SK-N-SH (cell line): Measurements from ENCODE around the gene TOR1A. TPM values are rescaled to one million over a fixed set of nuclear protein-coding genes. Genes with fewer than 3 reads are reported as not detected.

Experiments used
- CTCF ChIA-PET: fragments of 300-600, 350-600 bp; formaldehyde crosslinking; extraction: SDS; loops from one replicate; lab custom pipeline; 2021; lab: Yijun Ruan, JAX
- POLR2A ChIA-PET: fragments of 350-600 bp; sonication (Branson Sonifier 250); formaldehyde crosslinking; extraction: SDS; loops from one replicate; lab custom pipeline; 2020; ENCODE audit warnings: antibody characterized with exemption, inconsistent platforms; lab: Yijun Ruan, JAX
- DNase-seq: peaks from one replicate; pipeline ENCODE4 v3.0.0; 2012
- H2AFZ ChIP-seq: fragments of 200-600 bp; sonication (generic); 2 replicates; pipeline ENCODE4 v1.8.1; 2016; ENCODE audit warnings: antibody characterized with exemption, mild to moderate bottlenecking, low read depth
- H3F3A ChIP-seq: fragments of 200-600 bp; sonication (generic); replicated peaks from 2 replicates; pipeline ENCODE3; 2016; ENCODE audit warnings: antibody characterized with exemption, mild to moderate bottlenecking; ENCODE audit not compliant: insufficient read depth
- H3K27ac ChIP-seq, 2 experiments: fragments of 200-500 bp in 1 of 2; fragments of 200-600 bp in 1 of 2; sonication (Bioruptor generic) in 1 of 2; sonication (generic), shearing (Covaris generic) in 1 of 2; 2 replicates each; pipeline versions ENCODE4 v1.5.1 to v1.6.1; 2014 to 2016; ENCODE audit warnings: low read depth in 2 of 2, inconsistent platforms in 1 of 2, low read length in 1 of 2, mild to moderate bottlenecking in 1 of 2, mixed read lengths in 1 of 2
- H3K27me3 ChIP-seq: fragments of 200-600 bp; sonication (generic), shearing (Covaris generic); 2 replicates; pipeline ENCODE4 v1.6.1; 2016; ENCODE audit warnings: mixed run types; ENCODE audit not compliant: insufficient read depth
- H3K36me3 ChIP-seq, 2 experiments: fragments of 200-500 bp in 1 of 2; fragments of 200-600 bp in 1 of 2; sonication (Bioruptor generic) in 1 of 2; sonication (generic) in 1 of 2; replicated peaks in 1 of 2; 2 replicates each; pipeline versions ENCODE3 to v1.5.1; 2014 to 2016; ENCODE audit warnings: low read length in 1 of 2, mild to moderate bottlenecking in 1 of 2; ENCODE audit not compliant: insufficient read depth in 2 of 2, control insufficient read depth in 1 of 2
- H3K4me1 ChIP-seq, 2 experiments: fragments of 200-500 bp in 1 of 2; fragments of 200-600 bp in 1 of 2; sonication (Bioruptor generic) in 1 of 2; sonication (generic), shearing (Covaris generic) in 1 of 2; 2 replicates each; pipeline versions ENCODE4 v1.5.1 to v1.6.1; 2014 to 2016; ENCODE audit warnings: low read depth in 1 of 2, low read length in 1 of 2, mixed run types in 1 of 2; ENCODE audit not compliant: insufficient read depth in 2 of 2, control insufficient read depth in 1 of 2
- H3K4me2 ChIP-seq: fragments of 200-600 bp; sonication (generic), shearing (Covaris generic); 2 replicates; pipeline ENCODE4 v1.6.1; 2017; ENCODE audit warnings: mixed run types
- H3K4me3 ChIP-seq, 2 experiments: fragments of 200-500 bp in 1 of 2; fragments of 200-600 bp in 1 of 2; sonication (Bioruptor generic) in 1 of 2; sonication (generic), shearing (Covaris generic) in 1 of 2; 2 replicates each; pipeline versions ENCODE4 v1.5.1 to v1.8.1; 2014 to 2016; ENCODE audit warnings: low read depth in 2 of 2, inconsistent platforms in 1 of 2, low read length in 1 of 2, mild to moderate bottlenecking in 1 of 2, mixed read lengths in 1 of 2, moderate library complexity in 1 of 2
- H3K79me2 ChIP-seq: fragments of 200-600 bp; sonication (generic); 2 replicates; pipeline ENCODE4 v1.8.1; 2017; ENCODE audit warnings: mild to moderate bottlenecking; ENCODE audit not compliant: insufficient read depth
- H3K9ac ChIP-seq: fragments of 200-600 bp; sonication (generic); 2 replicates; pipeline ENCODE4 v1.6.1; 2017; ENCODE audit warnings: mixed run types
- H3K9me2 ChIP-seq: fragments of 200-600 bp; sonication (generic); 2 replicates; pipeline ENCODE4 v1.6.1; 2017; ENCODE audit warnings: mixed run types
- H3K9me3 ChIP-seq: fragments of 200-600 bp; sonication (generic); 2 replicates; pipeline ENCODE4 v1.6.1; 2017; ENCODE audit warnings: mixed run types, mild to moderate bottlenecking, moderate library complexity
- H4K20me1 ChIP-seq: fragments of 200-600 bp; sonication (generic); 2 replicates; pipeline ENCODE4 v1.6.1; 2017; ENCODE audit warnings: mild to moderate bottlenecking, mixed run types; ENCODE audit not compliant: insufficient read depth
- CHD2 ChIP-seq: fragments of 150-350 bp; IDR thresholded peaks from 2 replicates; pipeline ENCODE4 v1.6.1; 2018; ENCODE audit warnings: low read length; ENCODE audit not compliant: partially characterized antibody
- CTCF ChIP-seq: fragments of 200-600 bp; sonication (generic); IDR thresholded peaks from 2 replicates; pipeline ENCODE4 v1.6.1; 2017; ENCODE audit warnings: antibody characterized with exemption, mild to moderate bottlenecking, moderate library complexity
- EP300 ChIP-seq, 2 experiments: IDR thresholded peaks; 2 replicates each; pipeline versions ENCODE4 v1.4.0 to v1.6.1; 2012; ENCODE audit warnings: borderline replicate concordance in 1 of 2, low read depth in 1 of 2, low read length in 1 of 2
- EZH2phosphoT487 ChIP-seq: fragments of 200-600 bp; sonication (generic); IDR thresholded peaks from 2 replicates; pipeline ENCODE4 v1.6.1; 2017; ENCODE audit warnings: low read depth, mixed run types, mild to moderate bottlenecking, antibody characterized with exemption, moderate library complexity, borderline replicate concordance
- FOSL2 ChIP-seq: IDR thresholded peaks from 2 replicates; pipeline ENCODE4 v1.4.0; 2012; ENCODE audit warnings: low read depth, mild to moderate bottlenecking, moderate library complexity, borderline replicate concordance
- FOXJ3 ChIP-seq: sonication (generic); formaldehyde crosslinking; IDR thresholded peaks from 2 replicates; pipeline ENCODE4 v1.5.1; 2020; ENCODE audit warnings: mild to moderate bottlenecking, missing genetic modification reagents
- FOXM1 ChIP-seq: IDR thresholded peaks from 2 replicates; pipeline ENCODE4 v1.4.0; 2012; ENCODE audit warnings: low read depth, mild to moderate bottlenecking
- GABPA ChIP-seq: IDR thresholded peaks from 2 replicates; pipeline ENCODE4 v1.4.0; 2012; ENCODE audit warnings: low read depth, mild to moderate bottlenecking
- IRF3 ChIP-seq: fragments of 150-350 bp; IDR thresholded peaks from 2 replicates; pipeline ENCODE4 v1.6.1; 2016; ENCODE audit warnings: mild to moderate bottlenecking, low read depth, low read length
- MAX ChIP-seq: IDR thresholded peaks from 2 replicates; pipeline ENCODE4 v1.4.0; 2012; ENCODE audit warnings: low read depth
- MEF2A ChIP-seq: IDR thresholded peaks from 2 replicates; pipeline ENCODE4 v1.4.0; 2012; ENCODE audit warnings: low read depth, borderline replicate concordance
- MXI1 ChIP-seq: IDR thresholded peaks from 2 replicates; pipeline ENCODE4 v1.6.1; 2012; ENCODE audit warnings: mild to moderate bottlenecking, low read depth, low read length, improper control_type of control experiment
- NRF1 ChIP-seq: IDR thresholded peaks from 2 replicates; pipeline ENCODE4 v1.6.1; 2012; ENCODE audit warnings: low read depth, mild to moderate bottlenecking, low read length
- POLR2AphosphoS5 ChIP-seq: IDR thresholded peaks from 2 replicates; pipeline ENCODE4 v1.6.1; 2012; ENCODE audit warnings: low read depth, low read length
- RAD21 ChIP-seq: IDR thresholded peaks from 2 replicates; pipeline ENCODE4 v1.6.1; 2012; ENCODE audit warnings: mild to moderate bottlenecking, low read length
- RCOR1 ChIP-seq: fragments of 150-350 bp; IDR thresholded peaks from 2 replicates; pipeline ENCODE4 v1.6.1; 2017; ENCODE audit warnings: antibody characterized with exemption, low read length
- RFX5 ChIP-seq: IDR thresholded peaks from 2 replicates; pipeline ENCODE4 v1.6.1; 2012; ENCODE audit warnings: mild to moderate bottlenecking, improper control_type of control experiment, low read length
- RXRA ChIP-seq: IDR thresholded peaks from 2 replicates; pipeline ENCODE4 v1.4.0; 2012; ENCODE audit warnings: low read depth, mild to moderate bottlenecking, borderline replicate concordance
- SIN3A ChIP-seq: IDR thresholded peaks from 2 replicates; pipeline ENCODE4 v1.6.1; 2012; ENCODE audit warnings: low read depth, mild to moderate bottlenecking, low read length, moderate library complexity, borderline replicate concordance
- SMC3 ChIP-seq: IDR thresholded peaks from 2 replicates; pipeline ENCODE4 v1.6.1; 2012; ENCODE audit warnings: low read depth, low read length, improper control_type of control experiment
- TCF12 ChIP-seq: IDR thresholded peaks from 2 replicates; pipeline ENCODE4 v1.4.0; 2012
- TEAD4 ChIP-seq: IDR thresholded peaks from 2 replicates; pipeline ENCODE4 v1.4.0; 2012; ENCODE audit warnings: mild to moderate bottlenecking, borderline replicate concordance; ENCODE audit not compliant: insufficient read depth
- USF1 ChIP-seq: IDR thresholded peaks from 2 replicates; pipeline ENCODE4 v1.4.0; 2012; ENCODE audit warnings: low read depth, borderline replicate concordance
- USF2 ChIP-seq: fragments of 150-350 bp; IDR thresholded peaks from 2 replicates; pipeline ENCODE4 v1.6.1; 2017; ENCODE audit warnings: antibody characterized with exemption, low read length, low read depth, borderline replicate concordance
- YY1 ChIP-seq: IDR thresholded peaks from 2 replicates; pipeline ENCODE4 v1.4.0; 2012; ENCODE audit warnings: low read depth, mild to moderate bottlenecking
- ZBTB33 ChIP-seq: IDR thresholded peaks from 2 replicates; pipeline ENCODE4 v1.4.0; 2012; ENCODE audit warnings: low read depth, borderline replicate concordance
- WGBS: methylation state at CpG from one replicate; pipeline ENCODE4 v1.1.6; 2017; ENCODE audit warnings: low lambda C conversion rate; 5-methylcytosine and 5-hydroxymethylcytosine counted together
- polyA plus RNA-seq, 3 experiments: library from polyadenylated mRNA; depleted of rRNA; stranded (reverse); fragments of >200 nt; gene quantifications; 2 replicates each; pipeline ENCODE4 v1.2.3, GENCODE V29; 2012

The TOR1A gene
- polyA plus RNA-seq, 1 of the 3 experiments (the other 2 are of a cell fraction): 85.3 TPM

- Histone ChIP-seq H3K27me3 (no peaks in the 10 kb centered on the region), H3K4me3 (no peak overlapping the region), H3K9me3 (no peaks in the 10 kb centered on the region), H2AFZ (no peak overlapping the region), H4K20me1 (no peaks in the 10 kb centered on the region), H3F3A (no peaks in the 10 kb centered on the region), H3K9ac (no peak overlapping the region), H3K4me1 (peaks cover 0 to 14% of the 10 kb centered on the region in 2 experiments; a peak in 1 of 4 replicates), H3K4me2 (no peak overlapping the region), H3K36me3 (peaks cover 5 to 24% of the 10 kb centered on the region in 2 experiments), H3K27ac (peak overlapping the region in 1 of 2 experiments; percentile 89; a peak in 2 of 4 replicates), H3K79me2 (no peaks in the 10 kb centered on the region), H3K9me2 (no peaks in the 10 kb centered on the region)
- ChIA-PET CTCF (interaction anchor here (1.0 kb wide), 1 partner anchor 27 kb away, joined by 3 read pairs; no protein-coding TSS in a partner anchor), POLR2A (interaction anchor here (0.6 to 0.7 kb wide), 4 partner anchors 11 to 1766 kb away, joined by 3 read pairs; no protein-coding TSS in a partner anchor)
- DNase-seq: peak; percentile 85
- 61% methylated on average over 14 of the region's 14 CpGs for WGBS
- peak; percentile 75; the same call in 1 of the 2 replicates for TF ChIP-seq FOXJ3 (CRISPR knock-in tag)
- peak; percentile 59 for TF ChIP-seq RCOR1
- no peak for TF ChIP-seq CTCF
- no peak for TF ChIP-seq RXRA
- no peak; the same call in 1 of the 2 replicates for TF ChIP-seq SMC3
- no peak for TF ChIP-seq EZH2phosphoT487
- TF ChIP-seq NRF1: no peak
- peak; percentile 27; the same call in 1 of the 2 replicates for TF ChIP-seq RAD21
- TF ChIP-seq TCF12: peak; percentile 46; the same call in 1 of the 2 replicates
- TF ChIP-seq MAX: no peak
- TF ChIP-seq FOXM1: no peak
- peak; percentile 34; the same call in 1 of the 2 replicates for TF ChIP-seq MXI1
- TF ChIP-seq USF1: no peak
- no peak for TF ChIP-seq GABPA
- TF ChIP-seq RFX5: no peak
- TF ChIP-seq MEF2A: no peak
- no peak for TF ChIP-seq YY1
- no peak for TF ChIP-seq ZBTB33
- peak in 1 of 2 experiments; percentile 81; a peak in 2 of 4 replicates for TF ChIP-seq EP300 (IDR thresholded peaks at IDR 0.05; ENCODE audit: borderline replicate concordance in 1 of 2, low read depth in 1 of 2, low read length in 1 of 2)
- no peak for TF ChIP-seq TEAD4
- TF ChIP-seq FOSL2: no peak
- no peak for TF ChIP-seq POLR2AphosphoS5
- TF ChIP-seq SIN3A: no peak
- TF ChIP-seq USF2: no peak
- peak; percentile 74 for TF ChIP-seq CHD2
- TF ChIP-seq IRF3: no peak
Measured at GRCh38 chr9:129863059-129863690, 39.2 kb upstream of the TOR1A start.
